Mononuclear cell (primary cell): ENCODE measurements around the gene GRID2. TPM values are rescaled to one million over a fixed set of nuclear protein-coding genes. Genes with fewer than 3 reads are reported as not detected.

Source experiments
- H3K27me3 ChIP-seq: 2 replicates; pipeline ENCODE4 v1.6.0; 2011; ENCODE audit warnings: low read length, control low read depth; ENCODE audit not compliant: insufficient read depth
- H3K4me1 ChIP-seq: 2 replicates; pipeline ENCODE4 v1.5.1; 2011; ENCODE audit warnings: mild to moderate bottlenecking, low read length, control low read depth; ENCODE audit not compliant: insufficient read depth
- H3K4me3 ChIP-seq: 2 replicates; pipeline ENCODE4 v1.5.1; 2011; ENCODE audit warnings: mild to moderate bottlenecking, low read length, moderate library complexity
- H3K9me3 ChIP-seq: 2 replicates; pipeline ENCODE4 v1.5.1; 2011; ENCODE audit warnings: low read depth, mild to moderate bottlenecking, control low read depth, low read length
- total RNA-seq: library from RNA; depleted of rRNA; stranded (reverse); fragments of >200 nt; gene quantifications from one replicate; pipeline ENCODE4 v1.2.3, GENCODE V29; 2012

Gene GRID2
- total RNA-seq, 1 donor: not detected

DNA sequence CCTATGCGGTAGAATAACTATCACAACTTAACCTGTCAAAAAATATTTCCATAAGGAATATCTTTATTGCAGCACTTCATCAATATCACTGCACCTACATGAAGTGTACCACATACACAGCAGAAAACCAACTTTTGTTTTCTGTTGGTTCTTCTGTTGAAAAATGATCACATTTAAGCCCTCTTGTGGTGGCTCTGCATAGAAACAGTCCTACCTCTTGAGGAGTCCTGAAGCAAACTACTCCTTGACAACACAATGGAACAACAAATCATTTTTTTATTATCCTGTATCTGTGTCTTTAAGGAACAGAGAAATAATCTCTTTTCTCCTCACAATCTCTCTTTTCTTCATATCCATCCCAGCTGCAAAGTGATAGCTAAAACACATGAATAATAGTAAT is 1484.9 kb downstream of the GRID2 start:
- Histone ChIP-seq H3K4me1 (no peaks in the 10 kb centered on the region), H3K27me3 (no peaks in the 10 kb centered on the region), H3K9me3 (no peaks in the 10 kb centered on the region), H3K4me3 (no peak overlapping the region)

DNA sequence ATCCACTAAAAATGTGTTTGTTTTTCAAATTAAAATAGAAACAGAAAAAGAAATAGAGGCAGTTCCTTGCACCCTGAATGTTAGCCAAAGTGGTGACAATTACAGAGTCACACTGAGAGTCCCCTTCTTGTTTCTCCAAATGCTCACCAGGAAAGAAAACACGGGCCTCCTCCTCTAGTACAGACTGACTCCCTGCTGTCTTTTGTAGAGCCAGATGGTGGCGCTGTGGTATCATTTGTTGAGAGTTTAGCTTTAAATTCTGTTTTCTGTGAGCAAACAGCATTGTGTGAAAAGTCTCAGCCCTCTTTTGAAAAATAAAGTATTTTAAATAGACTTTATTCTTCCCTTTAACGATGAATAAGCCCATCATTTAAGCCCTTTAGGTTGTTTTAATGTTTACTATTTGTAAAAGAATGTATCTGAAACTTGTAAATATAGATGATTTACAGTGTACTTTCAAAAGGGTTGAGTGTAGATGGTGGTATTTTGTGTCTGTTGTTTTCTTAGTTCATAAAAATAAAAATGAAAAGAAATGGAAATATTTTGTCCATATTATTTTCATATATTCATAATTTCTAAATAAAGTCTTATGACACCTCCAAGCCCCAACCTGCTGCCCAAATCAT is 1487.9 kb downstream of the GRID2 start:
- Histone ChIP-seq H3K4me3 (no peak overlapping the region), H3K4me1 (no peaks in the 10 kb centered on the region), H3K9me3 (no peaks in the 10 kb centered on the region), H3K27me3 (no peaks in the 10 kb centered on the region)

DNA sequence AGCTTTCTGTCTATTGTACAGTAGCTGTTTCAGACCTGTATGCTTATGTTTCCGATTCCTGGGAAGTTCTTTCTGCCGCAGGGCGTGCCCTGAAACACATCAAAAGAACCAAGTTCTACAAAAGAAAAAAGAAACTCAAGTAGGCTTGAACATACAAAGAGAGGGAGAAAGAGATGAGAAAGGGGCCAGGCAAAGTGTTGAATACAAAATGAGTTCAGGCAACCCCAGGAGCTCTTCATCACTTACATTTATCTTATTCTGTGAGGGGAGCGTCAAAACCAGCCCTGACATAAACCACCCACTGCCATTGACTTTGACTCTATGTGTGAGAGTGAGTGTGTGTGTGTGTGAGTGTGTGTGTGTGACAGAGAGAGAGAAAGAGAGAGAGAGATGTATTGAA is 1498.3 kb downstream of the GRID2 start:
- Histone ChIP-seq H3K27me3 (no peaks in the 10 kb centered on the region), H3K4me3 (no peak overlapping the region), H3K9me3 (no peaks in the 10 kb centered on the region), H3K4me1 (no peaks in the 10 kb centered on the region)

DNA sequence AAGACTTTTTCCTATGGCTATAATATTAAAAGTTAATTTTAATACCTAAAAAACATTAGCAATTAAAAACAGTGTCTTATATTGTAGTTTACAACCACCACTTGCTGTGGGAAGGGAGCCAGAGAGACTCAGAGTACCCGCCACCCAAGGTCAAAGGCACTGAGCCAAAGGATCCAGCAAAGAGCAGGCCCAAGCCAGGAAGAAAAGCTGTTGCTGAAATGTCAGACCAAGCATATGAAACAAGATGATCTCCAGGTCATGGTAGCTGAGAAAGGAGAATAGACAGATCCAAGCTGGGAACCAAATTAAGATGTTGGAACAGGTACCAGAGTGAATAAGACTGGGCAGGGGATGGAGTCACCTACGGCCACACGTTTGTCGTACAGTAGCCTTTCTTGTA is 1506.0 kb downstream of the GRID2 start:
- Histone ChIP-seq H3K9me3 (no peaks in the 10 kb centered on the region), H3K4me1 (peaks cover 4% of the 10 kb centered on the region), H3K4me3 (no peak overlapping the region), H3K27me3 (no peaks in the 10 kb centered on the region)

GRCh38 chr4:93810340-93810992 is 1506.7 kb downstream of the GRID2 start:
- Histone ChIP-seq H3K4me1 (peaks cover 4% of the 10 kb centered on the region), H3K27me3 (no peaks in the 10 kb centered on the region), H3K4me3 (no peak overlapping the region), H3K9me3 (no peaks in the 10 kb centered on the region)

DNA sequence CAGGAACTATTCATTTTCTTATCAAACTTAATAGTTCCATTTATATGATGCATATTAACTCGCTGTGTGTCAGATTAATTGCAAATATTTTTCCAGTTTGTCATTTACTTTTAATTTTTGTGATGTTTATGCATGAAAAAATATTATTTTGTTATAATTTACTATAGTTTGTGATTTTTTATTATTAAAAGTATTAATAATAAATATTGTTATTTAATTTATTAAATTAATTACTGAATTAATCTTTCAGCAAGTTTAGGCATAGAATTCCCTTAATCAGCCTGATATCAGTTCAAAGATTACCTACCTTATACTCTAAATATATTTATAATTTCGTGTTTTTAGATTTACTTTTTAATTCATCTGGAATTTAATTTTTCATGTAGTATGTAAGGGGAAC is 1509.3 kb downstream of the GRID2 start:
- no peaks in the 10 kb centered on the region for H3K27me3 ChIP-seq
- peaks cover 4% of the 10 kb centered on the region for H3K4me1 ChIP-seq
- no peaks in the 10 kb centered on the region for H3K9me3 ChIP-seq
- no peak overlapping the region for H3K4me3 ChIP-seq

GRCh38 chr4:93814141-93814540 is 1510.4 kb downstream of the GRID2 start:
- Histone ChIP-seq H3K4me3 (no peak overlapping the region), H3K4me1 (peaks cover 4% of the 10 kb centered on the region), H3K9me3 (no peaks in the 10 kb centered on the region), H3K27me3 (no peaks in the 10 kb centered on the region)

GRCh38 chr4:93814722-93815121 is 1511.0 kb downstream of the GRID2 start:
- H3K4me3 ChIP-seq: no peak overlapping the region
- no peaks in the 10 kb centered on the region for H3K27me3 ChIP-seq
- H3K9me3 ChIP-seq: no peaks in the 10 kb centered on the region
- peaks cover 4% of the 10 kb centered on the region for H3K4me1 ChIP-seq
